MCF 10A (cell line): ENCODE data around the gene YEATS2. TPM values are rescaled to one million over a fixed set of nuclear protein-coding genes. Genes with fewer than 3 reads are reported as not detected.
"Not testable (repeated sequence)": the region's sequence is repeated elsewhere in the genome, so short reads cannot be mapped to it uniquely, and the experiment has no call there.

ENCODE experiments used
- BruUV-seq: library from RNA; stranded (reverse); fragments of 400-500 nt; replicated peaks from 2 replicates; lab custom pipeline; 2021; lab: Mats Ljungman, UMichigan
- CTCF ChIA-PET: fragments of 300-600 bp; sonication (Branson Sonifier 250); formaldehyde crosslinking; extraction: SDS; loops from one replicate; lab custom pipeline; 2021; ENCODE audit warnings: antibody characterized with exemption, inconsistent platforms; lab: Yijun Ruan, JAX
- POLR2A ChIA-PET: fragments of 300-600, 350-650 bp; sonication (Branson Sonifier 250); formaldehyde crosslinking; extraction: SDS; loops from one replicate; lab custom pipeline; 2020; ENCODE audit warnings: antibody characterized with exemption, inconsistent platforms; lab: Yijun Ruan, JAX
- DNase-seq: peaks from one replicate; pipeline ENCODE4 v3.0.0-alpha.2; 2018; ENCODE audit not compliant: unreplicated experiment
- H3K27ac Mint-ChIP-seq: one replicate; pipeline ENCODE4 v1.8.0; 2022; ENCODE audit warnings: mild to moderate bottlenecking, low read depth, mixed read lengths; ENCODE audit not compliant: unreplicated experiment
- H3K27me3 Mint-ChIP-seq: one replicate; pipeline ENCODE4 v1.8.0; 2022; ENCODE audit warnings: mixed read lengths; ENCODE audit not compliant: insufficient read depth, unreplicated experiment
- H3K36me3 Mint-ChIP-seq: one replicate; pipeline ENCODE4 v1.8.0; 2022; ENCODE audit warnings: mild to moderate bottlenecking, moderate library complexity, mixed read lengths; ENCODE audit not compliant: insufficient read depth, unreplicated experiment
- H3K4me1 Mint-ChIP-seq: one replicate; pipeline ENCODE4 v1.8.0; 2022; ENCODE audit warnings: mixed read lengths; ENCODE audit not compliant: insufficient read depth, unreplicated experiment
- H3K4me3 Mint-ChIP-seq: one replicate; pipeline ENCODE4 v1.8.0; 2022; ENCODE audit warnings: mild to moderate bottlenecking, moderate library complexity, mixed read lengths; ENCODE audit not compliant: unreplicated experiment
- H3K9me3 Mint-ChIP-seq: one replicate; pipeline ENCODE4 v1.8.0; 2022; ENCODE audit warnings: mixed read lengths; ENCODE audit not compliant: unreplicated experiment
- CTCF ChIP-seq: fragments of 200-600 bp; IDR thresholded peaks from one replicate; pipeline ENCODE4 v1.8.0; 2022; ENCODE audit warnings: antibody characterized with exemption, mild to moderate bottlenecking; ENCODE audit not compliant: unreplicated experiment
- intact Hi-C: fragments of 100-400 bp; cut with micrococcal nuclease; formaldehyde crosslinking; loops from 2 replicates; pipeline ENCODE4 v1.14.1; 2022
- total RNA-seq: library from RNA; stranded (reverse); gene quantifications from 2 replicates; pipeline ENCODE4 v1.2.3, GENCODE V29; 2022

YEATS2 gene
- total RNA-seq, 1 experiment from 2014 or later: 29.4 TPM

- TF ChIP-seq CTCF: no peak
- no peaks in the 10 kb centered on the region for H3K9me3 Mint-ChIP-seq
- ChIA-PET CTCF (no interaction called here), POLR2A (interaction anchor here (0.7 kb wide), 1 partner anchor 16 kb away, joined by 3 read pairs; no protein-coding TSS in a partner anchor)
- no peak overlapping the region for H3K27ac Mint-ChIP-seq
- H3K4me3 Mint-ChIP-seq: no peak overlapping the region
- no peaks in the 10 kb centered on the region for H3K27me3 Mint-ChIP-seq
- DNase-seq: no peak
- H3K36me3 Mint-ChIP-seq: peaks cover 87% of the 10 kb centered on the region
- no peaks in the 10 kb centered on the region for H3K4me1 Mint-ChIP-seq
- BruUV-seq: no TSS peak
- intact Hi-C loops: no loop called here
Measured at GRCh38 chr3:183733553-183733952, 36.0 kb downstream of the YEATS2 start.

- H3K36me3 Mint-ChIP-seq: peaks cover 75% of the 10 kb centered on the region
- H3K27me3 Mint-ChIP-seq: no peaks in the 10 kb centered on the region
- no TSS peak for BruUV-seq
- ChIA-PET CTCF (interaction anchor here (1.0 kb wide), 1 partner anchor 32 kb away, joined by 3 read pairs; no protein-coding TSS in a partner anchor), POLR2A (no interaction called here)
- H3K9me3 Mint-ChIP-seq: no peaks in the 10 kb centered on the region
- H3K27ac Mint-ChIP-seq: no peak overlapping the region
- intact Hi-C loops: no loop called here
- no peak for TF ChIP-seq CTCF
- DNase-seq: no peak
- H3K4me1 Mint-ChIP-seq: no peaks in the 10 kb centered on the region
- H3K4me3 Mint-ChIP-seq: no peak overlapping the region
Measured at GRCh38 chr3:183734750-183735494, 37.3 kb downstream of the YEATS2 start.

GRCh38 chr3:183737116-183737515 is 39.5 kb downstream of the YEATS2 start:
- intact Hi-C loops: no loop called here
- H3K36me3 Mint-ChIP-seq: peaks cover 63% of the 10 kb centered on the region
- H3K4me1 Mint-ChIP-seq: no peaks in the 10 kb centered on the region
- ChIA-PET POLR2A (no interaction called here), CTCF (interaction anchor here (1.1 kb wide), 2 partner anchors 26 to 30 kb away, joined by 3 read pairs; no protein-coding TSS in a partner anchor)
- H3K27ac Mint-ChIP-seq: no peak overlapping the region
- no peak overlapping the region for H3K4me3 Mint-ChIP-seq
- H3K27me3 Mint-ChIP-seq: no peaks in the 10 kb centered on the region
- no peaks in the 10 kb centered on the region for H3K9me3 Mint-ChIP-seq
- DNase-seq: no peak
- no TSS peak for BruUV-seq
- TF ChIP-seq CTCF: no peak

GRCh38 chr3:183740154-183740553 is 42.6 kb downstream of the YEATS2 start:
- H3K9me3 Mint-ChIP-seq, H3K27me3 Mint-ChIP-seq, H3K4me3 Mint-ChIP-seq, H3K27ac Mint-ChIP-seq, DNase-seq, intact Hi-C loops, BruUV-seq, H3K4me1 Mint-ChIP-seq: not testable (repeated sequence)
- ChIA-PET CTCF (interaction anchor here (1.0 kb wide), 1 partner anchor 28 kb away, joined by 4 read pairs; no protein-coding TSS in a partner anchor), POLR2A (interaction anchor here (0.6 kb wide), 1 partner anchor 79 kb away, joined by 4 read pairs; no protein-coding TSS in a partner anchor)
- peaks cover 47% of the 10 kb centered on the region for H3K36me3 Mint-ChIP-seq
